Medulla oblongata (tissue), 1 donor: Measurements from ENCODE around the gene UNC13A.

Source experiments
- DNase-seq: peaks from one replicate; pipeline ENCODE4 v3.0.0-alpha.2; 2015; ENCODE audit errors: extremely low spot score

UNC13A gene

DNA sequence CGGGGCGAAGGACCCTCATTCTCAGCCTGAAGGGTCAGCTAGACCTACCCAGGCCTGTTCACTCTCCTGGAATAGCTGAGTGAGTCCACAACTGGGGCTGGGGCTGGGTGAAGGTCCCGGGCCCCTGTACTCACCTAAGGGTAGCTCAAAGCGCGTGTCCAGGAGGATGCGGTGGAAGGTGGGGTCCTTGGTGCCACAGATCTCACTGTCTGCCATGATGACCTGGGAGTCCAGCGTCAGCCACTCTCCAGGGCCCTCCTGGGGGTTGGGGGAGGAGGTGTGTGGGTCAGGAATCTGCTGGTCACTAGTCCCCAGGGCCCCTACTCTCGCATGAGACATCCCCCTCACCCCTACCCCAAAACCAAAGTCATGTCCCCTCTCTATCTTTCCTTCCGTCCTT lies 18.7 kb downstream of the UNC13A start:
- no peak for DNase-seq

DNA sequence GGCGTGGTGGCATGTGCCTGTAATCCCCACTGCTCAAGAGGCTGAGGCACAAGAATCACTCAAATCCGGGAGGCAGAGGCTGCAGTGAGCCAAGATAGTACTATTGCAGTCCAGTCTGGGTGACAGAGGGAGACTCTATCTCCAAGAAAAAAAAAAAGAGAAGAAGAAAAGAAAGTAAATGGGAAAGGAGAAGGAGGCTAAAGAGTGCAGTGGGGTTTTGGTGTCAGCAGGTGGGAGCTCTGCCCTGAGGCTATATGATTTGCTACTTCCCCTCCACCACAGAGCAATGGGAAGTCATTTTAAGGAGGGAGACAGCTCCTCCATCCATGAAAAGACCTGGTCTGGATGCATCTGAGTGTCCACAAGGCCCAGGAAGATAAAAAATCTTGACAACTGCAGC lies 23.1 kb downstream of the UNC13A start:
- no peak for DNase-seq

DNA sequence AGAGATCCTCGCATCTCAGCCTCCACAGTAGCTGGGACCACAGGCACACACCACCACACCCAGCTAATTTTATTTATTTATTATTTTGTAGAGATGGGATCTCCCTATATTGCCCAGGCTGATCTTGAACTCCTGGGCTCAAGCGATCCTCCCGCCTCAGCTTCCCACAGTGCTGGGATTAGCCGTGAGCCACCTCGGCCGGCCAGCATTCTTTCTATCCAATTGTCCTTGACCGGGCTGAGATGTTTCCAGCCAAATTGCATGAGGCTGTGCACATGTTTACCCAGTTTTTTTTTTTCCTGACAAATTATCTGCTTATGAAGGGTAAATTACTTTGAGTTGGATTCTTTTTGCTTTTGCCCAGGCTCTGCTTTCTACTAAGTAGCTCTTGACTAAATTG lies 28.2 kb downstream of the UNC13A start:
- DNase-seq = no peak

GRCh38 chr19:17658666-17659065 lies 29.5 kb downstream of the UNC13A start:
- no peak for DNase-seq

DNA sequence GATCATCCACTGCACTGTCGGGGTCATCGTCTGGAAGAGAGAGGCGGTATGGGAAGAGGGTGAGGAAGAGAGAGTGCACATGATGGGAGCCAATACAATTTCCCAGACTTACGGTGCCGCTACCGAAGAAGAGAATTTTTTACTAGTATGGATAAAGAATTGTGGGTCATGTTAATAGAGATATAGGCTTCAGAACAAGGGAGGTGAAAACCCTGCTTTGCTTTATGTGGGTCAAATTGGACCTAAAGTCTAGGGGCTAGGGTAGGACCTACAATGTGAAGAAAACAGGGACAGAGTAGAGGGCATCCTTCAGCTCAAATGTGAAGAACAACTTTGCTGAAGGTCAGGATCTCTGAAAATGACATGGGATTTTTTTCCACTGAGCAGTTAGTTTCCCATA lies 29.9 kb downstream of the UNC13A start:
- no peak for DNase-seq

GRCh38 chr19:17656970-17657369 lies 31.2 kb downstream of the UNC13A start:
- no peak for DNase-seq

GRCh38 chr19:17655751-17656472 lies 32.2 kb downstream of the UNC13A start:
- DNase-seq = no peak

- no peak for DNase-seq
These were observed 33.2 kb downstream of the UNC13A start for GRCh38 chr19:17654993-17655392.

- DNase-seq = no peak
These were observed 35.5 kb downstream of the UNC13A start for GRCh38 chr19:17652627-17653026.

- no peak for DNase-seq
These were observed 39.4 kb downstream of the UNC13A start for GRCh38 chr19:17648786-17649185.

- DNase-seq = no peak
These were observed 40.0 kb downstream of the UNC13A start for GRCh38 chr19:17648097-17648660.

- DNase-seq = no peak
These were observed 40.8 kb downstream of the UNC13A start for GRCh38 chr19:17647071-17648020.

DNA sequence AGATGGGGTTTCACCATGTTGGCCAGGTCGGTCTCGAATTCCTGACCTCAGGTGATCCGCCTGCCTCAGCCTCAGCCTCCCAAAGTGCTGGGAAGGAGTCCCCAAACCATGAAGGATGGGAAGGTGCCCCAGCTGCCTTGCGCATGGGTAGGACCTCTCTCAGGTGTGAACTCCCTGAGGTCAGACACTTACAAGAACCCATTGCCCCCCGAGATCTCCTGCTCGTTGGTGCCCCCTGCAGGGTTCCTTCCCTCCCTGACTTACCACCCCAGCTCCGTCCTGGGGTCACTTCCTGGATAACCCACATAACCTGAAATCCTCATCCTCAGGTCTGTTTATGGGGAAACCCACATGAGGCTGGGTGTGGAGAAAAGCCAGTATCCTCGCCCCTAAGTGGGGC lies 41.7 kb downstream of the UNC13A start:
- DNase-seq = no peak

DNA sequence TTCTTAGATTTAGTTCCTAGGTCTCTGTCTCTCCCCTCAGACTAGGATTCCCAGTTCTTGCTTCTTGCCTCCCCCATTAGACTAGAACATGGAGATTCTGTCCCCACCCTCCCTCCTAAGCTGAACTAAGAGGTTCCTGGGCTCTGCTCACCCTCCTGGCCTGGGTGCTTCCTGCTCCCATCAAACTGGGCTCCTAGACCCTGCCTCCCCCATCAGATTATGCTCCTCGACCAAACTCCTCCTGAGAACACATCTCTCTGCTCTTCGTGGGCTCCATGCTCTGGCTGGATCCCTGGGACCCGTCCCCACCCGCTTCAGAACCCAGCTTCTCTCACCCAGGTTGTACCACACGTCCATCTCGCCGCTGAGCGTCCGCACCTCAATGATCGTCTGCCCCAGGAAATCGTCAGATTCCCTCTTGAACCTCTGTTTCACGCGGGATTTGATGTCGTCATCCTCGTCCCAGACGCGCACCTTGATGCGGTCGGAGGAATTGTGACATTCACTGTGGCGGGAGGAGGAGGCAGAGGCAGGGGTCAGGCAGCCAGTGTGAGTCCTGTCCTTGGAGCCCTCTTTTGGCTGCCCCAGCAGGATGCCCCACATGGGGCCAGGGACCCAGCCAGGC lies 42.7 kb downstream of the UNC13A start:
- DNase-seq = no peak

DNA sequence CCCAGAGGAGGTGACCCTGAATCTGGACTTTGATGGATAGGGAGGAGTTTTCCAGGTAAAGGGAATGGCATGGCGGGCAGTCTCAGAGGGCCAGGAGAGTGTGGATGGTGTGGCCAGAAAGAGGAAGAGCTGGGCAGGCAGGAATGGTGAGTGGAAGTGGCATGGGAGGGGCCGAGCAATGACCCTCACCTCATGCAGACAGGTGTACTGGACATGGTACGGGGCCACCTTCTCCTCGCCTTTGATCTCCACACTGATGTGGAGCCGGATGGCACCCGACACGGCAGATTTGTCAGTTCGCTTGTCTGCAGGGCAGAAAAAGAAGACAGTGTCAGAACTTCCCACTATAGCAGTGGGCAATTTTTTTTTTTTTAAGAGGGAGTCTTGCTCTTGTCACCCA lies 45.5 kb downstream of the UNC13A start:
- DNase-seq = no peak

DNA sequence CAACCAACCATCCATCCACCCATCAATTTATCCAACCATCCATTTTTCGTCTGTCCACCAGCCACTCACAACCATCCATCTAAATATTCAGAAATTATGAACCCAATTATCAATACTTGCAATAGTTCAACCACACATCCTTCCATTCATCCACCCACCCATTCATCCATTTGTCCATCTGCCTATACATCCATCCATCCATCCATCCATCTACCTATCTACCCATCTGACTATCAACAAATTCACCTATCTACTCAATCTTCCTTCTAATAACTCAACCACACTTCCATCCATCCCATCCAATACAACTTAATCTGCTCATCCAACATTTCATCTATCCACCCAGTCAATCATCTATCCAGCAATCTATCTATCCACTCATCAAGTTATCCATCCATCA lies 46.3 kb downstream of the UNC13A start:
- DNase-seq = no peak

GRCh38 chr19:17641181-17641580 lies 47.0 kb downstream of the UNC13A start:
- no peak for DNase-seq

DNA sequence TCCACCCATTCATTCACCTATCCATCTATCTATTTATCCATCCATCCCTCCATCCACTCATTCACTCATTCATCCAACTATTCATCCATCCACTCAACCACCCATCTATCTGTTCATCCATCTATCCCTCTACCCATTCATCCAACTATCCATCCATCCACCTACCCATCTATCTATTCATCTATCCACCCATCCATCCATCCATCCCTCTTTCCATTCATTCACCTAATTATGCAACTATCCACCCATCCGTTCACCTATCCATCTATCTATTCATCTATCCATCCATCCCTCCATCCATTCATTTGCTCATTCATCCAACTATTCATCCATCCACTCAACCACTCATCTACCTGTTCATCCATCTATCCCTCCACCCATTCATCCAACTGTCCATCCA lies 54.5 kb downstream of the UNC13A start:
- DNase-seq = no peak

DNA sequence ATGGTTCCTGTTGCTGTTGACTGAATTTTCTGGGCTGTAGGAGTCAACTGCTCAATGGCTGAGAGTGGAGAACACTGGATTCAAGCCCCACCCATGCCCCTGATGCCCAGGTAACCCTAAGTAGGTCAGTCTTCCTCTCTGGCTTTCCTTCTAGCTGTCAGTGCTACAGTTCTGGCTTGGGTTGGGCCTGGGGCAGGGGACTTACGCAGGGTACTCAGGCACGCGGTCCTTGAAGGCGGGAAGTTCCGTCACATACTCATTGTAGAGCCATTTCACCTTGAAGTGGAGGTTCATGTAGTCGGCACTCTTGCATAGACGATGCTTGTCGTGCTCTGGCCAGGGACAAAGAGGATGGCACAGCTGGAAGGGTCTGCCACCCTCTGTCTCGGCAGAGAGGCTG lies 55.6 kb downstream of the UNC13A start:
- no peak for DNase-seq

DNA sequence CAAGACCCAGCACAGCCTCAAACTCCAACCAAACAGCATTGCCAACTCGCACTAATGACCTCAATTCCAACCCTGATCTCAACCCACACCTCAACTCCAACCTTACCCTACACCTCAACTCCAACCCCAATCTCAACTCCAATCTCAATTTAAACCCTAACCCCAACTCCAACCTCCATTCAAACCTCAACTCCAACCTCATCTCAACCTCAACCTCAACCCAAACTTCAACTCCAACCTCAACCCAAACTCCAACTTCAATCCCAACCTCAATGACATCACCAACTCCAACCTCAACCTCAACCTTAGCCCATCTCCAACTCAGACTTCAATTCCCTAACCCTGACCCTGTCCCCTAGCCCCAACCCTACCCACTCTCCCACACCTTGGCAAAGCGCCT lies 58.4 kb downstream of the UNC13A start:
- no peak for DNase-seq

DNA sequence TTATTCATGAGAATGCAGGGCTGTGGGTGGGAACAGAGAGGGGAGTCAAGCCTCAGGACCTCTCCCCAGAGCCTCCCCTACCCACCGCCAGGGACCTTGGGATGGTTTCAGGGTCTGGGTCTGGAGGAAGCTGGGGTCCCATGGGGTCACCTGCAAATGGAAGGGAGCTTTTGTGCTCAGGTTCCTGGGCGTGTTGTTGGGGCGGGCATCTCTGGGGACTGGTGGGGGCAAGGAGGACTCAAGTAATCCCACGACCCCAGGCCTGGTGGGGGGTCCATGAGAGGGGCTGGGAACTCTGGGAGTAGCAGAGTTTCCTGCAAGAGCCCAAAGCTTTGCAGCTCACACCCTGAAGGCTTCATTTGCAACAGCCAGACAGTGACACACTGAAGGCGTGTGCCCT lies 60.2 kb downstream of the UNC13A start:
- DNase-seq = no peak

DNA sequence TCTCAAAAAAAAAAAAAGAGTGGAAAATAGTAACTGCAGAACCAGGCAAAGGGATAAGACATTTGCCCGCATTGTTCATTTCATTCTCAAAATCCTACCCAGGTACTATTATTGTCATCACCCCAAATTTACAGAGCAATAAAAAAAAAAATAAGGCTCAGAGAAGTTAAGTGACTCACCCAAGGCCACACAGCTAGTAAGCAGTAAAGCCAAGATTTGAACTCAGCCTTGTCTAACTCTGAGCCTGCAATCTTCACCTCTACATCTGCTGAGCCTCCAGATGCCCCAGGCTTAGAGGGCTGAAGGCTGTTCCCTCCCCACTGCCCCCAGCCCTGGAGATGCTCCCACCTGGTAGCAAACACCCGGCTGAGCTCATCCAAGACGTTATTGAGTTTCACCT lies 61.0 kb downstream of the UNC13A start:
- no peak for DNase-seq
